NCI-H128 (cell line): ENCODE measurements around the gene FEN1.

Source experiments
- DNase-seq: peaks from one replicate; lab custom pipeline; 2025; ENCODE audit not compliant: unreplicated experiment; lab: John Stamatoyannopoulos, UW

FEN1 gene

DNA sequence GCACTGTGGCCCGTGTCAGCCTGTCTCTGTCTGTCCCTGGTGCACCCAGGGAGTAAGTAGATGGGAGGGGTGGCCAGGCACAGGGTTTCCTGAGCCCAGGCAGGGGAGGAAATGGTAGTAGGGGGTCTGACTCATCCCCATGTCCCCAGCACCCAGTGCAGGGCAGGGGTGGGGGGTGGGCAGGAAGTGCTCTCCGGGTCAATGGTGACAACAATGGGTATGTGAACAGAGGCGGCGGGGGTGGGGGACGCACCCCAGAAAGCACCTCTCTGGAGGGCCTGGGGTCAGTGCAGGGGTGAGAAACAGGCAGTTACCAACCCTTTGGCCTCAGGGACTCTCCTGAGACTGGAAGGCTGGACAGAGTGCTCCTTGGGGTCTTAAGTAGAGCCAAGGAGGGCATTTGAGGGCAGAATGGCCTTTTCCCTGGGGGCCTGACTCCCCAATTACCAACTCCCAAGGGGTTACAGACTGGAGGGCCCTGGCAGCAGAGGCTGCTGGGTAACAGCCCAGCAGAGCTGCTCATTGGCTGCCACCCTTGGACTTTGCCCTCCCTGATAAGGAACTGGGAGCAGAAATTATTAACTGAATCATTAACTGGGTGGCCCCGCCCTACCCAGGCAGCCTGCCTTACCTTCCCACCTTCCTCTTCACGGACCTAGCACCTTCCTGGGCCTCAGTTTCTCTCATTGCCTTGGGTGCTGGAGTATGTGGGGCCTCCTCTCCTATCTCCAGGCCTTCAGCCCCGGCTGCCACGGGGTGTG is 36.1 kb upstream of the FEN1 start:
- no peak for DNase-seq

DNA sequence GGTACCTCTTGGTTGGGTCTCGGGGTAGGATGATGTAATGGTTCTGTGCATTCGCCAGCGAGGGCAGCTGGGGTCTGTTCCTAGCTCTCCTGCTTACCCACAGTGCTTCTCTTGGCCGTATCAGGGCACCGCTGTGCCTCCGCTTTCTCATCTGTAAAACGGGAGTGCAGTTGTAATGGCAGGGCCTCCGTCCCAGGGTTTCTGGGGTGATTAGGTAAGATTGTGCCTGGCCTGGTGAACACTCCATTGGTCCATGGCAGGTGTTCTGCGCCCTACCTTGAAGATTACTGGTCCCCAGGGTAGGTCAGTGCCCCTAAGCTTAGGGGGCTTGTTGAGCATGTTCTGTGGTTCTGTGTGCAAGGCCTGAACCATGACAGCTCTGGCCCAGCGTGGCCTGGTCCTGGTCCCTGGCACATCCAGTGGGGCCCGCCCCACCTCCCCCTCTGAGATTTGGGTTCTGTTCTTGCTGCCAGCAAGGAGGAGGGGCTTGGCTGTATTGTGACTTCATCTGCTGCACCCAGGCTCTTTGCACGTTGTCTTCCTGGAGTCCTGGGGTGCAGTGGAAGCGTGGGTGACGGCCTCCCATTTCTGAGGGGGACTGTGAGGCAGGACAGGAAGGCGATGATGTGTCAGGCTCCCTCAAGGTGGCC is 35.4 kb upstream of the FEN1 start:
- DNase-seq: no peak

- DNase-seq: no peak
Observed at GRCh38 chr11:61760946-61761345, 31.8 kb upstream of the FEN1 start.

GRCh38 chr11:61761440-61762222 is 31.1 kb upstream of the FEN1 start:
- DNase-seq: no peak

GRCh38 chr11:61762223-61762615 is 30.5 kb upstream of the FEN1 start:
- no peak for DNase-seq

- DNase-seq: no peak
Observed at GRCh38 chr11:61762798-61763197, 29.9 kb upstream of the FEN1 start.

- no peak for DNase-seq
Observed at GRCh38 chr11:61763930-61764605, 28.6 kb upstream of the FEN1 start.

DNA sequence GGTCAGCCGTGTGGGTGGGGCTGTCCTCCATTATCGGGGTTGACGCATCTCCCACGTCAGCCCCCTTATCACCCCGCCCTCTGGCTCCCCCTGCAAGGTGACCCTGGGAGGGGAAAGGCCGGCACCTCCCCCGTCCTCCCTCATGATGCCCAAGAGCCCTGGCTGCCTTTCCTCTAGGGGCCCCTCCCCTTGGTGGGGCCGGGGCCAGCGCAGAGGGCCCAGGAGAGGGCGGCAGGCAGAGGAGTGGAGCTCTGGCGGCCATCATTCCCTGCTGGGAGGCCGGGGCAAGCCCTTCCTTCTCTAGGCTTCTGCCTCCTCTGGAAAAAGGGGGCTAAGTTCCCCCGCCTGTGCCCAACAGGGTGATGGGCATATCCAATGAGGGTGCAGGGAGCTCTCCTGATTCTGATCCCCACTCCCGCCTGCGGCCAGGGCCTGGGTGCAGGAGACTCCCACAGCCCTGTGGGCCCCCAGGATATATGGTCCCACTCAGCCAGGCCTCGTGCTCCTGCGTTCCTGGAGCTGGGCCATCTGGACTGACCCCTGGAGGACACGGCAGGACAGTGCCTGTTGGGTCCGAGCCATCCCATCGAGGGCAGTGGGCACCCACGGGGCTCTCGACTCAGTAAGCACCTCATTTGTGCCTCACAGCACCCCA is 28.0 kb upstream of the FEN1 start:
- no peak for DNase-seq

DNA sequence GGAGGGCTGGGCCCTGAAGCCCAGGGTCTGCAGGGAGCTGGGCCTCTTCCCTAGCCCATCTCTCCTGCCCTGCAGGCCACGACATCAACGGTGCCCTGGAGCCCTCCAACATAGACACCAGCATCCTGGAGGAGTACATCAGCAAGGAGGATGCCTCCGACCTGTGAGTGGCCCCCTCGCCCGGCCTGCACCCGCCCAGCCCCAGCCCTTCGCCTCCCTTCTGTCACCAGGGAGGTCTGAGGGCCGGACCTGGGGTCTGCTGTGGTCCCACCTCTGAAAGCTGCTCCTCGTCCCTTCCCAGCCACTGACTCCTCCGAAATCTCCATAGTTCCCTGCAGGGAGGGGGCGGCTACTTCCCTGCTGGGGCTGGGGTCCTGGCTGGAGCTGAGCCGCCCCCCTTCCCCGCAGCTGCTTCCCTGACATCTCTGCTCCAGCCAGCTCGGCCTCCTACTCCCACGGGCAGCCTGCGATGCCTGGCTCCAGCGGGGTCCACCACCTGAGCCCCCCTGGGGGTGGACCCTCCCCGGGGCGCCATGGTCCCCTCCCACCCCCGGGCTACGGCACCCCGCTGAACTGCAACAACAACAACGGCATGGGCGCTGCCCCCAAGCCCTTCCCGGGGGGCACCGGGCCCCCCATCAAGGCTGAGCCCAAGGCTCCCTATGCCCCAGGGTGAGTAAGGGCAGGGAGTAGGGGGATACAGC is 27.0 kb upstream of the FEN1 start:
- no peak for DNase-seq

DNA sequence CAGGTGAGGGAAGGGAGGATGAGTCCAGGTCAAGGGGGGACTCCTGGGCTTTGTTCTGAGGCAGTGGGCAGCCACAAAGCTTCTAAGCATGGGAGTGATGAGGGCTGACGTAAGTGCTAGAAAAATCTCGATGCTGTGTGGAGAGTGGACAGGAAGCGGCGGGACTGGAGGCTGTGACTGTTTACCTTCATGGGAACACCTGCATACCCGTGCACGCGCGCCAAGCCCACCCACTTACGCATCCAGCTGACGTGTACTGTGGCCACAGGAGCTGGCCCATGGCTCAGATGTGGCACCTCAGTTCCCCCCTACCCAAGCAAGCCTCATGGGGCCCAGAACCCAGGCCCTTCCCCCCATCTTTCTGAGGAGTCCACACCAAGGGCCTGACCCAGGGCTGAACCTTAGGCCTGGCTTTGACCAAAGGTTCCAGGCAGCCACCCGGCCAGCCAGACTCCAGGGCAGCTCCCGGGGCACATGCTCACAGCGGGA is 26.3 kb upstream of the FEN1 start:
- no peak for DNase-seq

- no peak for DNase-seq
Observed at GRCh38 chr11:61768376-61769076, 24.2 kb upstream of the FEN1 start.

DNA sequence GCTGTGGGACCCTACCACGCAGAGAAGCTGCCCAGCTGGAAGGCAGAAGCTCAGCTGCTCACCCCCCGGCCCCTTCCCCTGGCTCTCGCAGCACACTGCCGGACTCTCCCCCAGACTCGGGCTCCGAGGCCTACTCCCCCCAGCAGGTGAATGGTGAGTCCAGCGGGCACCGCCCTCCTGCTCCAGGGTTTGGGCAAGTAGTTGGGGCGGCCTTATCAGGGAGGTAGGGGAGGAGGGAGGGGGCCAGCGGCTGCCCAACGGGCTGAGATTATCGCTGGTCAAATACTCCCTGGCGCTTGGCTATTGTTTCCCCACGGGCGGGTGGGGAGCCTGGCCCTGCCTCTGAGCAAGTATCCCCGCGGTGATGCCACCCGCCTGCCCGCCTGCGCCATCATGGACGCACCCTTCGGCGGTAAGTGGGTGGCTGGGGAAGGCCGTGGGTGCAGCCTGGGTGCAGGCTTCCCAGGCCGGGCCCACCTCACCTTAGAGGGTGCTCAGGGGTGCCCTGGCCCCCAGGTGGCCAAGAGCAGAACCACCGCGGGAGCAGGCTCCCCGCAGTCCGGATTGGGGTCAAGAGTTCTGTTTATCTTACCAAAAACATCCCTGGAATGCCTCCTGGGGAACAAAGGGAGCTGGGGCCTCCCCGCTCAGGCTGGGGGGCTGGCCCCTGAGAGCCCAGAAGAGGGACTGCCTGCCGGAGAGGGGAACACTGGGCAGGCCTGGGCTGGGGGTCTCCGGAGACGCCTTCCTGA is 23.4 kb upstream of the FEN1 start:
- no peak for DNase-seq

GRCh38 chr11:61769946-61770683 is 22.6 kb upstream of the FEN1 start:
- no peak for DNase-seq

GRCh38 chr11:61771195-61771894 is 21.4 kb upstream of the FEN1 start:
- no peak for DNase-seq

DNA sequence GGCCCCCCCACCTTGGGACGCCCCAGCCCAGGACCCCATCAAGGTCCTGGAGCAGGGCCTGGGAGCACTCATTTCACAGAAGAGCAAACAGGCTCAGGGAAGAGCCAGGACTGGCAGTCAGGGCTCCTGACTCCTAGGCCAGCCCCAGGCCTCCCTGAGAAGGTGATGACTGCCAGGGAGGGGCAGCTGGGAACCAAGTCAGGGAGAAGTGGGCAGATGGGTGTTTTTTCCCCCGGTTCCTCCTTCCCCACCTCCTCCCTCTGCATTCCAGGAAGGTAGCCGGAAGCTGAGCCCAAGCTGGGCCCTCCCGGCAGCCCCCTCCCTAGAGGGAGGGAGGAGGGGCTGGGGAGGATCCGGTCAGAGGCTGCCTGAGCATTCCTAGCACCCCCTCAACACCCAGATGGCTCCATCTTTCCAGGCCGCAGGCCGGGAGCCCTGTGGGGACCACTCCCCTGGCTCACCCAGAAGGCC is 20.7 kb upstream of the FEN1 start:
- no peak for DNase-seq

DNA sequence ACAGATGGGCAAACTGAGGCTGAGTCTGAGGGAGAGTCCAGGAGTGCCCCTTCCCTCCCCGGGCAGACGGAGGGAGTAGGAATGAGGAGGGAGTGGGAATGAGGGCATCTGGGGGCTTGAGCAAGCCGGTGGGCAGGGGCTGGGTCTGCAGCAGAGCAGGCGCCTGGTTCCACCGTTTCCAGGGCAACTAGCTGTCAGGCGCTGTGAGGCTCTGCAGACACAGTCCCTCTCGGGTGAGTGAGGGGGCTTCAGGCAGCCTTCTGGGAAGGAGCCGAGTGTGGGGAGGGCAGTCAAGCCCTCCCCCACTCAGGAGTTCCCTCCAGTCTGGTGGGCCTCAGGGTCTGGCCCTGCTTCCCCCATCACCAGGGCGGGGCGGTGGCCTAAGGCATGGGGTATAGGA is 19.4 kb upstream of the FEN1 start:
- no peak for DNase-seq

GRCh38 chr11:61773809-61774208 is 18.9 kb upstream of the FEN1 start:
- DNase-seq: no peak
